ENCODE data around the gene PPIL1.

GRCh38 chr6:36886950-36887618, 12.5 kb upstream of the PPIL1 start:
- TF ChIP-seq CTCF (IDR thresholded peaks at IDR 0.05) (no peak), POLR2A (IDR thresholded peaks at IDR 0.05) (no peak)
